Activated naive CD8-positive, alpha-beta T cell treated with anti-CD3 and anti-CD28 coated beads, Interleukin-2, amount 50 U/mL, for 16 hours (primary cell): ENCODE measurements around the gene OR52M1.

Experiments
- DNase-seq: peaks from one replicate; pipeline ENCODE4 v3.0.0-alpha.2; 2020; ENCODE audit warnings: low read depth, low spot score

Gene OR52M1

DNA sequence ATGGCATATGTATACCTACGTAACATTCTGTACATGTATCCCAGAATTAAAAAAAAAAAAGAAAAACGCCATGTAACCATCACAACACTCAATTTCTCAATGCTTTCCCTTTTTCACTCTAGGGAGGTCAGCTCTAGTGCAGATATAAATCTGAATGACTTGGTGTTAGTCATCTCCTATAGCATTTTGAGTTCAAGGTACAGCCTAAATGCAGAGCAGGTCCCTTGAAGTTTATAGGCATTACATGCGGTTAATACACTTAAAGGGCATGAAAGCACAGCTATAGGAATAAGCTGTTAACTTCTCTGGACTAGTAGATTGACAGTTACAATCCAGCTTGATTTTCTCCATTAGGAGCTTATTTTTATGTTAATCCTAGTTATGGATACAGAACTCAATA lies 20.4 kb downstream of the OR52M1 start:
- no peak for DNase-seq

DNA sequence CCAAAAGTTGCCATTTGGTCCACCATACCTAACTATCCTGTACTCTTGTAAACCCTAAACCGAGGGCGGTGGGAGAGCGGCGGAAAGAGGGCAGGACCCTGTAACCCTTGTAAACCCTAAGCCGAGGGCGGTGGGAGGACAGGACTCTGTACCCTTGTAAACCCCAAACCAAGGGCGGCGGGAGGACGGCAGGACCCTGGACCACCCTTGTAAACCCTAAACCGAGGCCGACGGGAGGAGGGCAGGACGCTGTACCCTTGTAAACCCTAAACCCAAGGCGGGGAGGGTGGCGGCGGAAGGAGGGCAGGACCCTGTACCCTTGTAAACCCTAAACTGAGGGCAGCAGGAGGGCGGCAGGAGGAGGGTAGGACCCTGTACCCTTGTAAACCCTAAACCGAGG lies 24.1 kb downstream of the OR52M1 start:
- no peak for DNase-seq

DNA sequence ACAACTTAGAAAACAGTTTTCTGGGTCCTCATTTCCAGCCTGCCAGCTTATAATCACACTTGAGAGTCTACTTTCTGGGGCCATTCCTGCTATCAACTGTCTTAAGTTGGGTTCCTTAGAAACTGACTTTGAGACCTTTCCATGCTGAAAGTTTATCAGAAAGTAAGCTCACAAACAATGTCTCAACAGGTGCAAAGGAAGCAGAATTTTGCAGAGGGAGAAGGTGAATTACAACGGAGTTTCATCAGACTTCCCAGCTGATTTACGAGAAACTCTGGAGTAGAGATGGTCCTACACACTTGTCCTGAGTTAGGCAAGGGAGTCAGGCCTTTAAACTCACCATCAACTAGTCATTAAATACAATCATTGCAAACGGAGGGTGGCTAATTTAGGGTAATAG lies 31.9 kb downstream of the OR52M1 start:
- DNase-seq, result no peak

DNA sequence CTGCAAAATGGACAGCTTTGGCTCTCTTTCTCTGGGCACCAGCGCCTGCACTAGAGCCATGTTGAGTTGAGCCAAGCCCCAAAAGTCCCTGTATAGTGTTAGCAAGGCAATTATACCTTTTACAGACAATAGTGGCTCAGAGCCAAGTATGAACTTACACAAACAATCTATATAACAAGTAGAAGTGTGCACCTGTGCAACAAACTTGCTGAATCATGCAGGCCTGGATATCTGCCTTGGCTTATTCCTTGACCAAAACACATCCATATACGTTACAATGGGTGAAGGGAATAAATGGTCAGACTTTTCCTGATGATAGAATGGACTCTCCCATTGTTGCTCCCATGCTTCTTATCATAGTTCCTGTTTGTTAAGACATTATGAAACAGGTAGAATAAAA lies 32.8 kb downstream of the OR52M1 start:
- DNase-seq, result no peak

DNA sequence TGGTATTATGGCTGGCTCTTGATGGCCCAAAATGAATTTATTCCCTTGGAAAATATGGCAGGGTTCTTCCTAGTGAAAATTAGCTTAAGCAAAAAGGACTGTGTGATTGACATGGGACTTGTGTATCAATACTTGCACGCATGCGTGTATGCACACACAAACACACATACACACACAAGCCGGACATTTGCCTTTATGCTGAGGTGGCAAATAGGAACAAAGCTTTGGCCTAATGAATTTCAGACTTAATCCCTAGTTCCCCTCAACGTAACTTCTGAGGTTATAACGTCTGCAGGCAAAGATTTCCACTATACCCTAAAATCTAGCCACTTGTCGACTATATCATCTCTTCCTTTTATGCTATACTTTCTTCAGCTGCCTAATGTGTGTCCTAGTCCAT lies 33.6 kb downstream of the OR52M1 start:
- DNase-seq, result no peak

DNA sequence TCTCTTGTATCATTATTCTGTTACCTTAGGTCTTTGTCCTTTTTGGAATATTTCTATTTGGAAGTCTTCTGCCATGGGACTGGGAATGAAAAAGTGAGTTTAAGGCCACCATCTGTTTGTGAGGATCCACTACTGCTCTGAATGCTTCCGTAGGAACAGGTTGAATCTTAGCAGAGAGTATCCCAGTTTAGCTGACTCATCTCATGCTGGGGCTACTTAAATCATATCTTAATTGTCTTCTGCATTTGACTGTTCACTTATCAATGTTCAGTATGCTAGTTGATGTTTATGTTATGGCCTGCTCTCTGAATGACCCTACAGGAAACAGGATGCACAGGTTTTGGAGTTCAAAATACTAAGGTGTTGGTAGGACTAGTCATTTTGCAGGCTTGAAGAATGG lies 35.1 kb downstream of the OR52M1 start:
- no peak for DNase-seq

DNA sequence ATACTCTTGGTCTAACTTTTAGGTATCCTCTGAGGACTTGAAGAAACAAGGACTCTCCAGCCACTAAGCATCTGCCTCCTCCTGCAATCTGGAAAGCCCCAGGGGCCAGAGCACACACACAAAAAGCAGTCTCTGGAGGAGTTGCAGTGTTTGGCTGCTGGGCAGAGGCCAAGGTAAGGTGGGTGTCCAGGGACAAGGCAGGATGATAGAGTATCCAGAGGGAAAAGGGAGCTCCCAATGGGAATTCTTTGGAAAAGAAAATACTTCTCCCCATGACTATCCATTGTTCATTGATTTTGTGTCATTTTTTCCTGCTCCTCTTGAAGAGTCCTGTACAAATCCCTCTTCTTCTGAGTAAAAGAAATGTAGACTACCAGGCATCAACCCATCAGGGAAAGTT lies 36.5 kb downstream of the OR52M1 start, which contains the start of gene OR52I2:
Gene OR52I2 (plus strand): TSS at position 301 of the 400 bp plus-strand sequence.
- no peak for DNase-seq

DNA sequence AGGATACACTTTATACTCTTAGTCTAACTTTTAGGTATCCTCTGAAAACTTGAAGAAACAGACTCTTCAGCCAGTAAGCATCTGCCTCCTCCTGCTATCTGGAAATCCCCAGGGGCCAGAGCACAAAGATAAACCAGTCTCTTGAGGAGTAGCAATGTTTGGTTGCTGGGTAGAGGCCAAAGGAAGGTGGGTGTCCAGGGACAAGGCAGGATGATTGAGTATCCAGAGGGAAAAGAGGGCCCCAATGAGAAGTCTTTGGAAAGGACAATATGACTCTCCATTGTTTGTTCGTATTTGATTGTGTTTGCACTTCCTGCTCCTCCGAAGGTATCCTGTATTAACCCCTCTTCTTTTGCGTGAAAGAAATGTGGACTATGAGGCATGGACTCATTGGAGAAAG lies 44.0 kb downstream of the OR52M1 start:
- no peak for DNase-seq

DNA sequence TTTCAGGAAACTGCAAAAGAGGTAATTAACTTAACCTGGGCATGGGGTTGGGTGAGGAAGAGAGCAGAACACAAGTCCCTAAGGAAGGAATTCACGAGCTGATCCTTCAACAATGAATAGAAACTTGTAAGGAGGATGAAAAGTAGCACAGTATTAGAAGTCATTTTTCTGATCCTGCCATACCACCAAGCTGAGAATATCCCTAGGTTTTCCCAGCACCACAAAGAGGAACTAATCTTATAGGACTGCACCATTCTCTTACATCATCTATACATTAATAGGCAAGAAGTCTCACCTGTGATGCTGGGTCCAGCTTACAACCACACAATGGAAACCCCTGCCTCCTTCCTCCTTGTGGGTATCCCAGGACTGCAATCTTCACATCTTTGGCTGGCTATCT lies 48.7 kb downstream of the OR52M1 start, which contains the start of gene OR52I1:
Gene OR52I1 (plus strand): TSS at position 301 of the 400 bp plus-strand sequence. CDS start 0 bp downstream, at position 301.
- DNase-seq, result no peak
